ENCODE measurements around the gene KATNB1. TPM values are rescaled to one million over a fixed set of nuclear protein-coding genes. Genes with fewer than 3 reads are reported as not detected.

The KATNB1 gene
- total and polyA plus RNA-seq, 2 of the 8 experiments (the other 6 are each of a cell fraction or from before 2014, with no cell fraction given): 50.2 to 60.4 TPM

DNA sequence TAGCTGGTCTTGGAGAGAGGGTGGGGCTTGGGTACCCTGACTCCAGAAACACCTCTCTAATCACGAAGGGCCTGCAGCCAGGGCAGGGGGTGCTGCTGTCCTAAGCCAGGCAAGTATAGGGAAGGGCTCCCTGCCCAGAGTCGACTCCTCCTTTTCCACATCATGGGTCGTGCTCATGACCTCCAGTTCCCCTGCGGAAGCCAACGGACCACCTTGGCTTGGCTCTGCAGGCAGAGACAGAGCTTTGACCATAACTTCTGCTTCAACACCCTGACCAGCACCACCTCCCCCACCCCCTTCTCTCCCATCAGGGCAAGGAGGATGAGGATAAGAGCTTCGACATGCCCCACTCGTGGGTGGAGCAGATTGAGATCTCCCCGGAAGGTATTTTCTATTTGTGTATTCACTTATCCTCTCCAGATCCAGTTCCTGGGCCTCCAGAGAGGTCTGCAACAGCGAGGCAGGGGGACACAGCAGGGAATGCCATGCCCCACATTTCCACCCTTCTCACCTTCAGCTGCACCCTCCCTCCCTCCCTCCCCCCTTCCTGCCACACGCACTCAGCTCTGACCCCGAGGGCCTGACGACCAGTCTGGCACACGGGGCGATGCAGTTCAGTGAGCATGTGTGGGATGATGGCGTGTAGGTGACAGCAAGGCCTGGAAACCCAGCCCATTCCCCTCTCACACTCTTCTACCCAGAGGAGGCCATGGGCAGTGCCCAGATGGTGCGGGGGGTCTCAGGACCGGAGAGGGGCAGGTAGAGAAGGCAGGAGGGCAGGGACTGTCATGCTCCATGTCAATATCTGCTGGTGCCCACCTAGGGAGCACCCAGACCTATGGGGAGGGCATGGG lies 14.0 kb upstream of the KATNB1 start (continued):
- TF ChIP-seq CEBPB (IDR thresholded peaks at IDR 0.05; ENCODE audit: low read depth, low read length) (no peak), TEAD4 (IDR thresholded peaks at IDR 0.05; ENCODE audit: low read depth, low read length) (no peak)

All from H1 (cell line).